Epithelial cell of proximal tubule (primary cell): ENCODE measurements around the gene HEBP2. TPM values are rescaled to one million over a fixed set of nuclear protein-coding genes. Genes with fewer than 3 reads are reported as not detected.
A peak's percentile ranks its signal among the peaks of the same experiment; 100 is the strongest.

Source experiments
- DNase-seq: peaks from one replicate; pipeline ENCODE4 v3.0.0-alpha.2; 2011; ENCODE audit warnings: low read depth
- H3K4me3 ChIP-seq: 2 replicates; pipeline ENCODE4 v1.5.1; 2011; ENCODE audit warnings: low read depth, mild to moderate bottlenecking, low read length
- CTCF ChIP-seq: conservative IDR thresholded peaks from 2 replicates; pipeline ENCODE4 v1.5.1; 2012; ENCODE audit warnings: low read depth, mild to moderate bottlenecking, low read length
- total RNA-seq: library from RNA; depleted of rRNA; stranded (reverse); fragments of >200 nt; gene quantifications from 2 replicates; pipeline ENCODE4 v1.2.3, GENCODE V29; 2015

Gene HEBP2
- total RNA-seq, 1 donor from 2014 or later, result 83.9 TPM

- peak; percentile 14 for TF ChIP-seq CTCF
- no peak overlapping the region for H3K4me3 ChIP-seq
- no peak for DNase-seq
Measured at GRCh38 chr6:138372711-138373463, 31.1 kb upstream of the HEBP2 start.

- TF ChIP-seq CTCF, result no peak
- no peak overlapping the region for H3K4me3 ChIP-seq
- DNase-seq, result no peak
Measured at GRCh38 chr6:138374230-138374629, 29.8 kb upstream of the HEBP2 start.

- no peak for TF ChIP-seq CTCF
- no peak overlapping the region for H3K4me3 ChIP-seq
- DNase-seq, result no peak
Measured at GRCh38 chr6:138374815-138375214, 29.2 kb upstream of the HEBP2 start.

- TF ChIP-seq CTCF, result no peak
- no peak overlapping the region for H3K4me3 ChIP-seq
- no peak for DNase-seq
Measured at GRCh38 chr6:138377042-138377441, 27.0 kb upstream of the HEBP2 start.

- H3K4me3 ChIP-seq, result no peak within 1 kb of the TSS
- DNase-seq, result no peak
- TF ChIP-seq CTCF, result no peak
Measured at GRCh38 chr6:138377844-138378243, 26.2 kb upstream of the HEBP2 start, which contains the start of gene SMIM28. Gene SMIM28, plus strand, starts transcription at chr6:138377905. Its CDS starts 168 bp downstream, at chr6:138378073.

- TF ChIP-seq CTCF, result no peak
- DNase-seq, result no peak
- H3K4me3 ChIP-seq, result no peak overlapping the region
Measured at GRCh38 chr6:138378463-138378862, 25.6 kb upstream of the HEBP2 start.
